ENCODE results near the gene MLXIP. TPM values are rescaled to one million over a fixed set of nuclear protein-coding genes. Genes with fewer than 3 reads are reported as not detected.

MLXIP gene
- total and polyA plus RNA-seq, 2 donors (not counting 3 experiments of a cell fraction or from before 2014, with no cell fraction given): 22.0 to 72.5 TPM

GRCh38 chr12:122152754-122153153 is 74.2 kb downstream of the MLXIP start:
- Histone ChIP-seq H2AFZ (ENCODE audit: low read depth, low read length) (no peak overlapping the region), H3K9me3 (replicated peaks; ENCODE audit: control insufficient read depth, insufficient read depth, low read length) (no peaks in the 10 kb centered on the region), H3K27ac (ENCODE audit: insufficient read depth, low read depth, low read length) (no peak overlapping the region), H3K4me1 (ENCODE audit: control insufficient read depth, extremely low read depth, insufficient read depth, low read length) (no peaks in the 10 kb centered on the region), H4K20me1 (replicated peaks; ENCODE audit: control insufficient read depth, extremely low read depth, insufficient read depth, low read length) (no peaks in the 10 kb centered on the region), H3K9me1 (replicated peaks; ENCODE audit: control insufficient read depth, extremely low read depth, insufficient read depth, low read length) (no peaks in the 10 kb centered on the region), H3K36me3 (ENCODE audit: control insufficient read depth in 2 of 2, extremely low read depth in 1 of 2, insufficient read depth in 2 of 2, low read length in 2 of 2) (no peaks in the 10 kb centered on the region), H3K79me2 (ENCODE audit: control insufficient read depth, insufficient read depth, low read length) (no peaks in the 10 kb centered on the region), H3K4me2 (ENCODE audit: insufficient read depth, low read length) (no peak overlapping the region), H3K4me3 (replicated peaks in 1 of 3; ENCODE audit: insufficient read depth in 1 of 3, low read depth in 1 of 3, low read length in 3 of 3) (no peak overlapping the region), H3K27me3 (ENCODE audit: control insufficient read depth in 2 of 2, insufficient read depth in 2 of 2, low read length in 2 of 2) (no peaks in the 10 kb centered on the region), H3K9ac (replicated peaks; ENCODE audit: extremely low read depth, insufficient read depth, low read length) (no peak overlapping the region)
- POLR2A ChIA-PET: no interaction called here
- BruUV-seq (replicated peaks): no TSS peak
- DNase-seq (ENCODE audit: low read depth, low spot score) (no peak), FAIRE-seq (no peak)
- TF ChIP-seq, protein P1, sequence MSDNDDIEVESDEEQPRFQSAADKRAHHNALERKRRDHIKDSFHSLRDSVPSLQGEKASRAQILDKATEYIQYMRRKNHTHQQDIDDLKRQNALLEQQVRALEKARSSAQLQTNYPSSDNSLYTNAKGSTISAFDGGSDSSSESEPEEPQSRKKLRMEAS (IDR thresholded peaks at IDR 0.05; ENCODE audit: insufficient read depth, insufficient read length): no peak
- TF ChIP-seq GATA2 (IDR thresholded peaks at IDR 0.05; ENCODE audit: insufficient read depth, insufficient read length, low read depth, low read length) (no peak), POLR2AphosphoS5 (IDR thresholded peaks at IDR 0.05; ENCODE audit: insufficient read depth, low read depth, low read length) (no peak), MYC (IDR thresholded peaks at IDR 0.05; ENCODE audit: low read depth, low read length) (no peak), POLR2A (IDR thresholded peaks at IDR 0.05; ENCODE audit: low read depth, low read length) (no peak)
- CTCF ChIA-PET: interaction anchor here (1.3 kb wide), 1 partner anchor 98 kb away, joined by 3 read pairs; no protein-coding TSS in a partner anchor
- dilution Hi-C loops (cut with MboI; ENCODE audit: extremely low pct_ligation_motif_present, low sequenced_read_pairs) (no loop called here), intact Hi-C loops (cut with micrococcal nuclease) (no loop called here)

DNA sequence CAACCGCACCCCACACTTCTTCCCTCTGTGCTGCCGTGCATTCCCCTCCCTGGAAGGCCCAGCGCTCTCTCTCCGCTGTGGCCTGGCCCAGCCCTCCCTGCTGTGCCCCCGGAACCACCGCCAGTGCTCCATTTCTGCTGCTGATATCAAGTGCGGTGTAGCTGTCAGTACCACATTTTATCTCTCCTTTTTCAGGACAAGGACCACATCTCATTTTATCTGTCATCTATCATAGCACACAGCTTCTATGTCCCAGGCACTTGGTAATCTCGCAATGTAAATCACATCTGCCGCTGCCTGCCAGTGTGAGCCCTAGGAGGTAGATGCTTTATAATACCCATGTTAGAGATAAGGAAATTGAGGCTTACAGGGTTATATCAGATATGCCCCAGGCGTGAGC is 77.1 kb downstream of the MLXIP start:
- Histone ChIP-seq H3K9me3 (replicated peaks; ENCODE audit: control insufficient read depth, insufficient read depth, low read length) (no peaks in the 10 kb centered on the region), H3K4me1 (ENCODE audit: control insufficient read depth, extremely low read depth, insufficient read depth, low read length) (no peaks in the 10 kb centered on the region), H3K79me2 (ENCODE audit: control insufficient read depth, insufficient read depth, low read length) (no peaks in the 10 kb centered on the region), H3K4me3 (replicated peaks in 1 of 3; ENCODE audit: insufficient read depth in 1 of 3, low read depth in 1 of 3, low read length in 3 of 3) (no peak overlapping the region), H3K9me1 (replicated peaks; ENCODE audit: control insufficient read depth, extremely low read depth, insufficient read depth, low read length) (no peaks in the 10 kb centered on the region), H3K27me3 (ENCODE audit: control insufficient read depth in 2 of 2, insufficient read depth in 2 of 2, low read length in 2 of 2) (no peaks in the 10 kb centered on the region), H3K27ac (ENCODE audit: insufficient read depth, low read depth, low read length) (no peak overlapping the region), H2AFZ (ENCODE audit: low read depth, low read length) (no peak overlapping the region), H3K36me3 (ENCODE audit: control insufficient read depth in 2 of 2, extremely low read depth in 1 of 2, insufficient read depth in 2 of 2, low read length in 2 of 2) (no peaks in the 10 kb centered on the region), H3K9ac (replicated peaks; ENCODE audit: extremely low read depth, insufficient read depth, low read length) (no peak overlapping the region), H3K4me2 (ENCODE audit: insufficient read depth, low read length) (no peak overlapping the region), H4K20me1 (replicated peaks; ENCODE audit: control insufficient read depth, extremely low read depth, insufficient read depth, low read length) (no peaks in the 10 kb centered on the region)
- intact Hi-C loops (cut with micrococcal nuclease): no loop called here
- TF ChIP-seq EZH2 (IDR thresholded peaks at IDR 0.05; ENCODE audit: borderline replicate concordance, low read depth, low read length, severe bottlenecking) (no peak), GATA2 (IDR thresholded peaks at IDR 0.05; ENCODE audit: insufficient read depth, insufficient read length, low read depth, low read length) (no peak), FOS (IDR thresholded peaks at IDR 0.05; ENCODE audit: borderline replicate concordance, insufficient read depth, low read length) (no peak), JUN (IDR thresholded peaks at IDR 0.05; ENCODE audit: borderline replicate concordance, insufficient read depth, insufficient read length, low read depth) (no peak), MYC (IDR thresholded peaks at IDR 0.05; ENCODE audit: low read depth, low read length) (no peak), POLR2AphosphoS5 (IDR thresholded peaks at IDR 0.05; ENCODE audit: insufficient read depth, low read depth, low read length) (no peak), POLR2A (IDR thresholded peaks at IDR 0.05; ENCODE audit: low read depth, low read length) (no peak)
- TF ChIP-seq, protein P2, sequence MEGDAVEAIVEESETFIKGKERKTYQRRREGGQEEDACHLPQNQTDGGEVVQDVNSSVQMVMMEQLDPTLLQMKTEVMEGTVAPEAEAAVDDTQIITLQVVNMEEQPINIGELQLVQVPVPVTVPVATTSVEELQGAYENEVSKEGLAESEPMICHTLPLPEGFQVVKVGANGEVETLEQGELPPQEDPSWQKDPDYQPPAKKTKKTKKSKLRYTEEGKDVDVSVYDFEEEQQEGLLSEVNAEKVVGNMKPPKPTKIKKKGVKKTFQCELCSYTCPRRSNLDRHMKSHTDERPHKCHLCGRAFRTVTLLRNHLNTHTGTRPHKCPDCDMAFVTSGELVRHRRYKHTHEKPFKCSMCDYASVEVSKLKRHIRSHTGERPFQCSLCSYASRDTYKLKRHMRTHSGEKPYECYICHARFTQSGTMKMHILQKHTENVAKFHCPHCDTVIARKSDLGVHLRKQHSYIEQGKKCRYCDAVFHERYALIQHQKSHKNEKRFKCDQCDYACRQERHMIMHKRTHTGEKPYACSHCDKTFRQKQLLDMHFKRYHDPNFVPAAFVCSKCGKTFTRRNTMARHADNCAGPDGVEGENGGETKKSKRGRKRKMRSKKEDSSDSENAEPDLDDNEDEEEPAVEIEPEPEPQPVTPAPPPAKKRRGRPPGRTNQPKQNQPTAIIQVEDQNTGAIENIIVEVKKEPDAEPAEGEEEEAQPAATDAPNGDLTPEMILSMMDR (IDR thresholded peaks at IDR 0.05; ENCODE audit: extremely low read depth in 1 of 2, insufficient read depth in 1 of 2, low read depth in 1 of 2, low read length in 2 of 2): no peak
- TF ChIP-seq, protein P1 (IDR thresholded peaks at IDR 0.05; ENCODE audit: insufficient read depth, insufficient read length): no peak
- BruUV-seq (replicated peaks): no TSS peak
- DNase-seq (ENCODE audit: low read depth, low spot score) (no peak), FAIRE-seq (no peak)
- ChIA-PET POLR2A (no interaction called here), CTCF (interaction anchor here (1.3 kb wide), 1 partner anchor 35 kb away, joined by 4 read pairs; no protein-coding TSS in a partner anchor)
- dilution Hi-C loops (cut with MboI; ENCODE audit: extremely low pct_ligation_motif_present, low sequenced_read_pairs): no loop called here

Measured in endothelial cell of umbilical vein (primary cell).